ENCODE measurements around the gene PHTF1. TPM values are rescaled to one million over a fixed set of nuclear protein-coding genes. Genes with fewer than 3 reads are reported as not detected.

PHTF1 gene
- polyA plus RNA-seq, 3 donors: 6.7 to 12.2 (median 11.1) TPM

GRCh38 chr1:113669988-113670387 is 89.3 kb downstream of the PHTF1 start:
- 100% methylated on average over 1 of the region's 1 CpG for WGBS (ENCODE audit: insufficient coverage)
- H2AFZ ChIP-seq (ENCODE audit: insufficient read depth, low read depth, low read length, poor library complexity, severe bottlenecking): no peak overlapping the region

GRCh38 chr1:113666126-113666525 is 93.2 kb downstream of the PHTF1 start:
- no peak overlapping the region for H3K4me3 ChIP-seq (replicated peaks in 1 of 3; ENCODE audit: low read depth in 2 of 3, low read length in 3 of 3)
- no peaks in the 10 kb centered on the region for H3K79me2 ChIP-seq (ENCODE audit: insufficient read depth, low read length)
- H2AFZ ChIP-seq (ENCODE audit: insufficient read depth, low read depth, low read length, poor library complexity, severe bottlenecking): no peak overlapping the region
- no peaks in the 10 kb centered on the region for H3K27me3 ChIP-seq (ENCODE audit: control insufficient read depth in 2 of 2, insufficient read depth in 2 of 2, low read length in 2 of 2)
- H3K9me3 ChIP-seq (replicated peaks in 1 of 2; ENCODE audit: control insufficient read depth in 1 of 2, insufficient read depth in 1 of 2, low read length in 2 of 2): no peaks in the 10 kb centered on the region
- H3K4me1 Mint-ChIP-seq: peaks cover 52% of the 10 kb centered on the region
- no peak overlapping the region for H3K27ac ChIP-seq (ENCODE audit: low read depth in 1 of 2, low read length in 2 of 2)
- H3K4me2 ChIP-seq (replicated peaks; ENCODE audit: extremely low read depth, low read length, poor library complexity, severe bottlenecking): no peak overlapping the region
- H3K4me1 ChIP-seq (ENCODE audit: control insufficient read depth in 1 of 2, insufficient read depth in 2 of 2, low read length in 2 of 2): peaks cover 27 to 48% of the 10 kb centered on the region in 2 donors
- H3K4me3 Mint-ChIP-seq: no peak overlapping the region
- no peaks in the 10 kb centered on the region for H3K27me3 Mint-ChIP-seq (ENCODE audit: low read depth in 3 of 3)
- WGBS (ENCODE audit: insufficient coverage): 100% methylated on average over 1 of the region's 2 CpGs
- H3K27ac Mint-ChIP-seq: no peak overlapping the region
- H3K36me3 ChIP-seq (replicated peaks in 1 of 2; ENCODE audit: control insufficient read depth in 1 of 2, insufficient read depth in 2 of 2, low read length in 2 of 2): no peaks in the 10 kb centered on the region
- intact Hi-C loops (cut with micrococcal nuclease): no loop called here
- peaks cover 1 to 4% of the 10 kb centered on the region in 2 donors for H3K36me3 Mint-ChIP-seq
- H3K9ac ChIP-seq (ENCODE audit: insufficient read depth, low read length, poor library complexity, severe bottlenecking): no peak overlapping the region
- peaks cover 0 to 2% (median 0%) of the 10 kb centered on the region in 7 donors for H3K9me3 Mint-ChIP-seq
- no peak for TF ChIP-seq CTCF (IDR thresholded peaks at IDR 0.05)
- no peaks in the 10 kb centered on the region for H4K20me1 ChIP-seq (ENCODE audit: insufficient read depth, low read length)
- DNase-seq: no peak

More at GRCh38 chr1:113669988-113670387, 89.3 kb downstream of the PHTF1 start:
- intact Hi-C loops (cut with micrococcal nuclease): loop anchor here in 1 of 2 donors (10.0 kb wide), 1 partner anchor 525 kb away; no protein-coding TSS in a partner anchor
- TF ChIP-seq CTCF (IDR thresholded peaks at IDR 0.05): no peak
- Histone ChIP-seq H3K9ac (ENCODE audit: insufficient read depth, low read length, poor library complexity, severe bottlenecking) (no peak overlapping the region), H4K20me1 (ENCODE audit: insufficient read depth, low read length) (no peaks in the 10 kb centered on the region), H3K36me3 (replicated peaks in 1 of 2; ENCODE audit: control insufficient read depth in 1 of 2, insufficient read depth in 2 of 2, low read length in 2 of 2) (no peaks in the 10 kb centered on the region), H3K4me3 (replicated peaks in 1 of 3; ENCODE audit: low read depth in 2 of 3, low read length in 3 of 3) (no peak overlapping the region), H3K27ac (ENCODE audit: low read depth in 1 of 2, low read length in 2 of 2) (no peak overlapping the region), H3K9me3 (replicated peaks in 1 of 2; ENCODE audit: control insufficient read depth in 1 of 2, insufficient read depth in 1 of 2, low read length in 2 of 2) (no peaks in the 10 kb centered on the region), H3K4me1 (ENCODE audit: control insufficient read depth in 1 of 2, insufficient read depth in 2 of 2, low read length in 2 of 2) (peaks cover under 1 to 17% of the 10 kb centered on the region in 2 donors), H3K4me2 (replicated peaks; ENCODE audit: extremely low read depth, low read length, poor library complexity, severe bottlenecking) (no peak overlapping the region), H3K79me2 (ENCODE audit: insufficient read depth, low read length) (no peaks in the 10 kb centered on the region), H3K27me3 (ENCODE audit: control insufficient read depth in 2 of 2, insufficient read depth in 2 of 2, low read length in 2 of 2) (no peaks in the 10 kb centered on the region)
- Mint-ChIP-seq H3K27ac (no peak overlapping the region), H3K4me1 (peaks cover 22% of the 10 kb centered on the region), H3K36me3 (peaks cover 1 to 4% of the 10 kb centered on the region in 2 donors), H3K9me3 (peaks cover 0 to 2% (median 0%) of the 10 kb centered on the region in 7 donors), H3K27me3 (ENCODE audit: low read depth in 3 of 3) (peaks cover 0 to 3% (median 2%) of the 10 kb centered on the region in 3 donors), H3K4me3 (no peak overlapping the region)
- no peak for DNase-seq

Measured in CD14-positive monocyte (primary cell).